Cardiac fibroblast (primary cell): ENCODE results near the gene TMEM151A.

Source experiments
- DNase-seq, 2 donors: peaks; one replicate each; pipeline versions ENCODE4 v3.0.0 to v3.0.0-alpha.2; 2010; ENCODE audit warnings: low read depth in 2 of 2
- H3K4me3 ChIP-seq, 2 donors: replicated peaks in 1 of 2; 1 replicate in 1 of 2; 2 replicates in 1 of 2; pipeline ENCODE4 v1.5.1; 2011; ENCODE audit warnings: low read depth in 2 of 2, low read length in 2 of 2, mild to moderate bottlenecking in 2 of 2, moderate library complexity in 1 of 2
- CTCF ChIP-seq: IDR thresholded peaks from one replicate; pipeline ENCODE4 v1.5.1; 2011; ENCODE audit warnings: low read depth, mild to moderate bottlenecking, low read length, inconsistent platforms

Gene TMEM151A

GRCh38 chr11:66288671-66289547 lies 2.8 kb upstream of the TMEM151A start, which contains the start of gene YIF1A:
Gene YIF1A (minus strand): TSS chr11:66289143. CDS start chr11:66288985, 158 bp downstream.
- TF ChIP-seq CTCF = no peak
- DNase-seq = peak; percentile 100
- peak within 1 kb of the TSS; percentile 78 to 85 for H3K4me3 ChIP-seq

- peak overlapping the region; percentile 74 to 78 for H3K4me3 ChIP-seq
- TF ChIP-seq CTCF = no peak
- peak in 1 of 2 donors; percentile 16 for DNase-seq
Observed at GRCh38 chr11:66289548-66290329, 2.0 kb upstream of the TMEM151A start.

GRCh38 chr11:66290330-66290621 lies 1.4 kb upstream of the TMEM151A start:
- no peak for DNase-seq
- peak overlapping the region in 1 of 2 donors; percentile 74 for H3K4me3 ChIP-seq
- no peak for TF ChIP-seq CTCF

GRCh38 chr11:66291303-66291705 lies 390 bp upstream of the TMEM151A start:
- TF ChIP-seq CTCF = no peak
- H3K4me3 ChIP-seq = no peak overlapping the region

GRCh38 chr11:66292543-66293332 lies 1.0 kb downstream of the TMEM151A start:
- no peak overlapping the region for H3K4me3 ChIP-seq
- TF ChIP-seq CTCF = no peak

More at GRCh38 chr11:66291303-66291705, 390 bp upstream of the TMEM151A start:
- no peak for DNase-seq

GRCh38 chr11:66293352-66293751 lies 1.7 kb downstream of the TMEM151A start:
- TF ChIP-seq CTCF = no peak
- DNase-seq = no peak
- H3K4me3 ChIP-seq = no peak overlapping the region

More at GRCh38 chr11:66292543-66293332, 1.0 kb downstream of the TMEM151A start:
- no peak for DNase-seq
